NCI-H2081 treated with DMSO at 0.1 percent for 48 hours (cell line): Measurements from ENCODE around the gene NOS3.
A peak's percentile ranks its signal among the peaks of the same experiment; 100 is the strongest.

Source experiments
- DNase-seq: peaks from one replicate; lab custom pipeline; 2025; lab: John Stamatoyannopoulos, UW

NOS3 gene

DNA sequence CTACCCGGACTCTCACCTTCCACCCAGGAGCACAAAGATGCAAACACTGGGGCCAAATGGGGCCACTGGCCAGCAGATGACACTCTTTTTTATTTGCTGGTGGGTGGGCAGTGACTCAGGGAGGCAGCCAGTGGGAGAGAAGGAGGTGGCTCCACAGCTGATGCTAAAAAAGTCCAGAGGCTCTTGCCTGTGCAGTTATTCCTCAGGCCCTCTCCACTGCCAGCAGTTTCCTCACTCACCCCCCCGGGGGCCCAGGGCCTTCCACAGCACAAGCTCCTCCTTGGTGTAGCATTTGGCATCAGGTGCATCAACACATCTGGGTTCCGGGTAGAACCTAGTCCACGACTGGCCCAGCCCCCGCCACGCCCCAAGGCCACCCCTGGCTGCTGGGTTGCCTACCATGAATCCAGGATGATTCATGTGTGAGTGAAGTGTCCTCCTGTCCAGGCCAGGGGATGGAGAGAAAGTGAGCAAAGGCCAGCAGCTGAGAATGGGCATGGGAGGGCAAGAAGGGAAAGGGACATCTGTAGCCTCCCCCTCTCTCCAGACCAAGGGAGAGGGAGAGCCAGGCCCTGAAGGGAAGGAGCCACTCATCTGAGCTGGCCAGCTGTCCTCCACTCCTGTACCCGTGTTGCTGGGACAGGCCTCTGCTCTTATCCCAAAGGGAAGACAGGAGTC, 11.0 kb upstream of the NOS3 start:
- no peak for DNase-seq

DNA sequence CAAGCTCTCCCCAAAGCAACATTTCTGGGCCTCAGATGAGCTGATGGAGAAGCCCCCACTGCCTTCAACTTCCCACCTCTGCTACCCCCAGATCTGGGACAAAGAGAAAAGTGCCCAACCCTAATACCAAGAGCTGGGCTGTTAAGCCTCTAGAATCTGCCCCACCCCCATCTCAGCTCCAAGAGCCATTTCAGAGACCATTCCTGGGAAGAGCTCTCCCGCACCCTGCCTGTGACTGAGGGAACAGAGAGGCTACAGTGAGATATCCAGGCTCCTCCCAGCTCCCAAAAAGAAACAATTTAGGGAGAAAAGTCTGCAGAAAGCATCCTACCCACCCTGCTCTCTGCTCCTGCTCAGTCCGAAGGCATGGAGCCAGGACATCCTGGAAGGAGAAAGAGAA, 10.2 kb upstream of the NOS3 start:
- DNase-seq = no peak

DNA sequence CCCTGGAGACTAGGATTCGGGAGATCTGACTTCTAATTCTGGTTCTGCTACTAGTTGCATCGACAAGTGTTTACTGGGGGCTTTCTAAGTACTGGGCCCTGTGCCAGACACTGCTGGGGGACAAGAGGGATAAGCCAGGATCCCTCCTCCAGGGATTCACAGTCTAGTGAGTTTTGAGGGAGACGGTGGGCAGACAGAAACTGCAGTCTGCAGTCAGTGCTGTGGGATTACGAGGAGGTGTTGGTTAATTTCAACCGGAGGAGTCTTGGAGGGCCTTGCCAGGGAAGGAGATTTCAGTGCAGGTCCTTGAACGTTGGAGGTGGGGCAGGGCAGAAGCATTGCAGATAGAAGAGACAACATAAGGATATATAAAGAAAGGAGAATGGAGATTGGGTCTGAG, 9.2 kb upstream of the NOS3 start:
- DNase-seq = no peak

DNA sequence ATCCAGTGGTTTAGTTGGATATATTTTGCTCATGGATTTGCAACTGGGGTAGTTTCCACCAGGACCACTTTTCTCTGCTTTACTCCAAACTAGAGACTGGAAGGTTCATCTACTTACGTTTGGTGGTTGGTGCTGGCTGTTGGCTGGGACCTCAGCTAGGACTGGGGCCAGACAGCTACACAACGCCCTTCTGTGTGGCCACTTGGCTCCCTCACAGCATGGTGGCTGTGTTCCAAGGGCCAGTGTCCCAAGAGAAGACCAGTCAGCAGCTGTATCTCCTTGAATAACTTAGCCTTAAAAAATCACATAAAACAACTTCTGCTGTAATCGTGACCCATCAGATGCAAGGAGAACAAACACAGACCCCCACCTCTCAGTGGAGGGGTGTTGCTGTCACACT, 8.5 kb upstream of the NOS3 start:
- DNase-seq = no peak

DNA sequence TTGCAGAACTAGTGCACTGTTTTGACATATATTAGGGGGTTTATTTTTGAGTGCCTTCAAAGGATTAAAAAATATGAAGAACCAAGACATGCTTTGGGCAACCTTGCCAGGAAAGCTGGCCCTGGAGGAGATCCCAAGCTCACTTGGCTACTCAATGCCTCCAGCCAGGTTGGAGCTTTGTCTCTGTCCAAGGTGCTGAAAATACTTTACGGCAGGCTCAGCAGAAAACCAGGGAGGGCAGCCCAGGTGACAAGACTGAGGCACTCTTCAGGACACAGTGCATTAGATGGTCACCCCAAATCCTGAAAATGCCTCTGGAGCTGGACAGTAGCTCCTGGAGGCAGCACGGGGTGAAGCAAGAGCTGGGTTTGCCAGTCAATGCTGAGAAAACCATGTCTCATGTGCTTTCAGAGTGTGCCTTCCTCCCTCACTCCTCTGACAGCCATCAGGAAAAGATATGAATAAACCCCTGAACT, 6.9 kb upstream of the NOS3 start:
- no peak for DNase-seq

DNA sequence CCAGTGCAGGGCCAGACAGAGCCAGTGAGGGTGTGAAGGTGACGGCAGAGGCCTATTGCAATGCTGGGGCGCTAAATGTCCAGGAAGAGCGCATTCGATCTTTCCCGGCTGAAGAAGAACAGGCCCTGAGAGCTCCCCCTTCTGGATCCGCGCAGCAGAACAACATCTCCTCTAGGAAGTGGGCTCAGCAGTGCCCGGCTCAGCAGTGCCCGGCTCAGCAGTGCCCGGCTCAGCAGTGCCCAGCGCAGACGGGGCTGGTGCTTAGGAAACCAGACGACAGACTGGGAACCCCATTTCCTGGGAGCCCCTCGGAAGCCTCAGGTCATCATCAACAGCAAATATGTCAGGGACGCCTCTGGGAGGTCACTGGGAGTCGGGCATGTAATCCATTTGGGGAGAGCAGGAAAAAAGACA, 4.7 kb upstream of the NOS3 start:
- no peak for DNase-seq

DNA sequence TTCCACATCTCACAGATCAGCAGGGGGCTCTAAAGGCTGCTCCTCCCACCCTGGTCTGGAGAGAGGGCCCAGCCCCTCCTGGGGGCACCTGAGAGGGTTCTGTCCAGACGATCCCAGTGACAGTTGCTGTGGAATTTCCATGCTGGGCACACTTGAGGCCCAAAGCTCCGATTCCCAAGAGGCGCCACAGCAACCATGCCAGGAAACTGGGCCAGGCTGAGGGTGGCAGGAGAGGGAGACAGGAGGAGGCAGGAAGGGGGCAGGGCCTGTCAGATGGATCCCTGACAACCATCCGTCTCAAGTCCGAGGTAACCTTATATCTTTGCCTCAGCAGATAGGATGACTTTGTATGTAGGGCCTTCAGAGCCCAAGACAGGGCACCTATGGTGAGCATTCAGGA, 4.3 kb upstream of the NOS3 start:
- DNase-seq = no peak

DNA sequence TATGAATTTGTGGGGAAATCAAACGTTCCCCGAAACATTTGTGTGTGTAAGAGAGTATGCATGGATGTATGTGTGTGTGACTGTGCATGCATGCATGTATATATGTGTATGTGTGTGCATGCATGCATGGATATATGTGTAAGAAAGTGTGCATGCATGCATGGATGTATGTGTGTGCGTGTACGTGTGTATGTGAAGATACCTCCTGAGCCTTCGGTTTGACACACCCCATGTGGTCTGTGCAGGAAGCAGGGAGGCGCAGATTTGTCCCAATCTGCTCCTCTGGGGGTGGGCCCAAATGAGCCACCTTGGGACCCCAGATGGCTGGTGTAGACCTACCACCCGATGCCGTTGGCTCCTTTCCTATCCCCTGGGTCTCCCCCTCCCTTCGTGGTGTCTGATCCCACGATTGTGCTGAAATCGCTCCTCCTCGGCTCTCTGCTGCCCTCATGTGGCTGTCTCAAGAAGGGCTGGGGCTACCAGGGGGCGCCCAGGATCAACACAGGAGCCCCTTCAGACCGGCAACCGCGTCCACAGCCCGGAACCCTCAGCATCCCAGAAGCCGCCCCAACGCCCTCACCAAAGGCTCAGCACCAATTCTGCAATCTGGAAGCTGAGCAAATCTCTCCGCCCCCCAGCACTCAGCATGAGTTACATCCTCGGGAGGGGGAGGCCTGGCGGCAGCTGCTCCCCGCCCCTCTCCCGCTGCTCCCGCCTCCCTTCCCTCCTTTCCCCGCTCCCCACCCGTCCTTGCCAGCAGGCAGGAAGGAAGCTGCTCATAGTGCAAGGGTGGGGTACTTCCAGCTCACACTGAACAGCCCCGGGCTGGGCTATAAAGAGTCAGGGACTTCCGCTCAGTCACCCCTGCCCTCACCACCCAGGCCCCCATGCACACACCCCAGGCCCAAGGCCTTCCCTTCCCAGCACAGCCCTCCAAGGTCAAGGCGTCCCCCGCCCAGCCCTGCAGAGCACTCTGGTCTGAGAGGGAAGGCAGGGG, 2.3 kb upstream of the NOS3 start:
- peak; percentile 41 for DNase-seq

DNA sequence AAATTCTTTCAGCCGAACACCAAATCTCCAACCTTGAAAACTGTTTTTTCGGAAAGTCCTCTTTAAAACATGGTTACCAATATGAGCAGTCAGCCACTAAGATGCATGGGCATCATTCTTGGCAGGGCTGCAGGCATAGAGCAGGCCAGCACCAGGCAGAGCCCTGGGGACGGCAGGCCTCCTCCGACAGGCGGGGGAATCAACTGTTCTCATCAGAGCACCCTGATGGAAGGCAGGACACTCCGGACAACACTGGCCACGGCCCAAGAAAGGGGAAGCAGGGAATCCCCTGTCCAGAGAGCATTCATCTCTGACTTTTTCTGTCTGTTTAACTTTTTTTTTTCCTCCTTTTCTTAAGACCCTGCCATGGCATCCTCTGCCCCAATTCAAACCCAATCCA, 1.4 kb upstream of the NOS3 start:
- no peak for DNase-seq

DNA sequence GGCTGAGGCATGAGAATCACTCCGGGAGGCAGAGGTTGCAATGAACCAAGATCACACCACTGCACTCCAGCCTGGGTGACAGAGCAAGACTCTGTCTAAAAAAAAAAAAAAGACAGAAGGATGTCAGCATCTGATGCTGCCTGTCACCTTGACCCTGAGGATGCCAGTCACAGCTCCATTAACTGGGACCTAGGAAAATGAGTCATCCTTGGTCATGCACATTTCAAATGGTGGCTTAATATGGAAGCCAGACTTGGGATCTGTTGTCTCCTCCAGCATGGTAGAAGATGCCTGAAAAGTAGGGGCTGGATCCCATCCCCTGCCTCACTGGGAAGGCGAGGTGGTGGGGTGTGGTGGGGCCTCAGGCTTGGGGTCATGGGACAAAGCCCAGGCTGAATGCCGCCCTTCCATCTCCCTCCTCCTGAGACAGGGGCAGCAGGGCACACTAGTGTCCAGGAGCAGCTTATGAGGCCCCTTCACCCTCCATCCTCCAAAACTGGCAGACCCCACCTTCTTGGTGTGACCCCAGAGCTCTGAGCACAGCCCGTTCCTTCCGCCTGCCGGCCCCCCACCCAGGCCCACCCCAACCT, 1.3 kb downstream of the NOS3 start:
- no peak for DNase-seq

DNA sequence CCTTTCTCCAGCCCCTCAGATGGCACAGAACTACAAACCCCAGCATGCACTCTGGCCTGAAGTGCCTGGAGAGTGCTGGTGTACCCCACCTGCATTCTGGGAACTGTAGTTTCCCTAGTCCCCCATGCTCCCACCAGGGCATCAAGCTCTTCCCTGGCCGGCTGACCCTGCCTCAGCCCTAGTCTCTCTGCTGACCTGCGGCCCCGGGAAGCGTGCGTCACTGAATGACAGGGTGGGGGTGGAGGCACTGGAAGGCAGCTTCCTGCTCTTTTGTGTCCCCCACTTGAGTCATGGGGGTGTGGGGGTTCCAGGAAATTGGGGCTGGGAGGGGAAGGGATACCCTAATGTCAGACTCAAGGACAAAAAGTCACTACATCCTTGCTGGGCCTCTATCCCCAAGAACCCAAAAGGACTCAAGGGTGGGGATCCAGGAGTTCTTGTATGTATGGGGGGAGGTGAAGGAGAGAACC, 2.1 kb downstream of the NOS3 start:
- no peak for DNase-seq

DNA sequence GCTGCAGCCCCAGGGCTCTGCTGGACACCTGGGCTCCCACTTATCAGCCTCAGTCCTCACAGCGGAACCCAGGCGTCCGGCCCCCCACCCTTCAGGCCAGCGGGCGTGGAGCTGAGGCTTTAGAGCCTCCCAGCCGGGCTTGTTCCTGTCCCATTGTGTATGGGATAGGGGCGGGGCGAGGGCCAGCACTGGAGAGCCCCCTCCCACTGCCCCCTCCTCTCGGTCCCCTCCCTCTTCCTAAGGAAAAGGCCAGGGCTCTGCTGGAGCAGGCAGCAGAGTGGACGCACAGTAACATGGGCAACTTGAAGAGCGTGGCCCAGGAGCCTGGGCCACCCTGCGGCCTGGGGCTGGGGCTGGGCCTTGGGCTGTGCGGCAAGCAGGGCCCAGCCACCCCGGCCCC, 2.7 kb downstream of the NOS3 start:
- DNase-seq = no peak

DNA sequence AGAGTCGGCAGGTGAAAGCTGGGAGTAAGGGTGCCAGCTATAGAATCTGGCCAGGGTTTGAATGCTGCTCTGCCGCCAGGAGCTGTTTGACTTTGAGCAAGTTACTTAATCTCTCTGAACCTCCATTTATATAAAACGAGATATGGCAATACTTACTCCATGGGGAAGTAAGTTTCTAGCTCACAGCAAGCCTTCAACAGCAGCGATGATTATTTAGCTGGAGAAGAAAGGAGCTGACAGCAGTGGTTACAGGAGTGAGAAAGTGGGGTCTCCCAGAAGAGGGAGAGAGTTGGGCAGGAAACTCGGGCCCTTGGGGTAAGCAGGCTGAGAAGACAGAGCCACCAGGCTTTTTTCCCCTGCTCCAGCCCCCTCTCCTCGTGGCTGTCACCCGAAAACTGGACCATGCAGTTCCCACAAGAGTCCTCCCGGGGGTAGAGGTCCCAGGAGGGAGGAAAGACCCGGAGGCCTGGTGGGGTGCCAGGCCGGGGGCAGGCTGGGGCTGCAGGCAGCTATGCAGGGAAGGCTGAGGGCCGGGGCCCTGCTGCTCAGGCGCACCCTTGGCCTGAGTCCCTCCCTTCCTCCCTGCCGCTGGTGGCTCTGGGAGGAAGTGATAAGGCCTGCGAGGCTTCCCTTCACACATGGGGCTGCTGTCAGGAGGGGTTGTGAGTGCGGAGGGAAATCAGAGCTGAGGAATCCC, 3.5 kb downstream of the NOS3 start:
- DNase-seq = no peak

DNA sequence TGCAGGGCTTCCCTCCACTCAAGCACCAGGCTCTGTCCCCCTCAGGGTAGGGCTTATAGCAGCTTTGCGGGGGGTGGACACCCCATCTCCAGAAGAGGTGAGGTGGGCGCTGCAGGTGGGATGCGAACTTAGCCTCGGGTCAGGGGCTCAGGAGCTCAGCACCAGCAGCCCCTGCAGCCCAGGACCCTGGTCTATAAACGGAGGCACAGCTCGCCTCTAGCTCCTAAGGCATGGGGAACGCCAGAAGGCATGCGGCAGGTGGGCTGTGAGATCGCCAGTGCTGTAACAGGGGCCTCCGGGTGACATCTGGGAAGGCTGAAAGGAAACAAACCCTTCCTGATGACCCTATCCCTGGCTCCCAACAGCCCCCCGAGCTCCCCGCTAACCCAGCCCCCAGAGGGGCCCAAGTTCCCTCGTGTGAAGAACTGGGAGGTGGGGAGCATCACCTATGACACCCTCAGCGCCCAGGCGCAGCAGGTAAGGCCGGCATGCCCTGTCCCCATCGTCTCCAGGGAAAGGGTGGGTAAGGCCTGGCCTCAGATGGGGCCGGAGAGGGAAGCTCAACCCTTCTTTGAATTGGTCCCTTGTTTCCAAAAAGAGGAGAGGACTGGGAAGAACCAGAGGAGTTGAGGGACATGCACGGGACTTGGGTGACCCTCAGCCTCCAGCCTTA, 4.2 kb downstream of the NOS3 start:
- no peak for DNase-seq

DNA sequence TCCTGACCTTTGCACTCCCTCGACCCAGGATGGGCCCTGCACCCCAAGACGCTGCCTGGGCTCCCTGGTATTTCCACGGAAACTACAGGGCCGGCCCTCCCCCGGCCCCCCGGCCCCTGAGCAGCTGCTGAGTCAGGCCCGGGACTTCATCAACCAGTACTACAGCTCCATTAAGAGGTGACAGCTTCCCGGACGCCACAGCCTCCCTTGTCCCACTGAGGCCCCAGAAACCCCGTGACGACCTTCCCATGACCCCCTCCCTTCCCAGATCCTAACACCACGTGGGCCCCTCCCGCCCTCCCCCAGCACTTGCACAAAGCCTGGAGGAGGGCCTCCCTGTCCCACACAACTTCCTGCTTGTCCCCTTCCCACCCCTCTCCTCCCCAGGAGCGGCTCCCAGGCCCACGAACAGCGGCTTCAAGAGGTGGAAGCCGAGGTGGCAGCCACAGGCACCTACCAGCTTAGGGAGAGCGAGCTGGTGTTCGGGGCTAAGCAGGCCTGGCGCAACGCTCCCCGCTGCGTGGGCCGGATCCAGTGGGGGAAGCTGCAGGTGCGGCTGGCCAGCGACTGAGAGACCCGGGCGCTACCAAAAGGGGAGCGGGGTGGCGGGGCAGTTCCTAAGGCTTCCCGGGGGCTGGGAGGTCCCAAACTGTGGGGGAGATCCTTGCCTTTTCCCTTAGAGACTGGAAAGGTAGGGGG, 5.7 kb downstream of the NOS3 start:
- no peak for DNase-seq

DNA sequence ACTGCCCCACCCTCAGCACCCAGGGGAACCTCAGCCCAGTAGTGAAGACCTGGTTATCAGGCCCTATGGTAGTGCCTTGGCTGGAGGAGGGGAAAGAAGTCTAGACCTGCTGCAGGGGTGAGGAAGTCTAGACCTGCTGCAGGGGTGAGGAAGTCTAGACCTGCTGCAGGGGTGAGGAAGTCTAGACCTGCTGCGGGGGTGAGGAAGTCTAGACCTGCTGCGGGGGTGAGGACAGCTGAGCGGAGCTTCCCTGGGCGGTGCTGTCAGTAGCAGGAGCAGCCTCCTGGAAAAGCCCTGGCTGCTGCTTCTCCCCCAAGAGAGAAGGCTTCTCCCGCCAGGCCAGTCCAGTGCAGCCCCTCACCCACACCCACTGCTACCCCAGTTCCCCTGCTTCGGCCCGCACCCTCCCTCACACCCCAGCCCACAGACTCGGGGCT, 6.3 kb downstream of the NOS3 start:
- no peak for DNase-seq

DNA sequence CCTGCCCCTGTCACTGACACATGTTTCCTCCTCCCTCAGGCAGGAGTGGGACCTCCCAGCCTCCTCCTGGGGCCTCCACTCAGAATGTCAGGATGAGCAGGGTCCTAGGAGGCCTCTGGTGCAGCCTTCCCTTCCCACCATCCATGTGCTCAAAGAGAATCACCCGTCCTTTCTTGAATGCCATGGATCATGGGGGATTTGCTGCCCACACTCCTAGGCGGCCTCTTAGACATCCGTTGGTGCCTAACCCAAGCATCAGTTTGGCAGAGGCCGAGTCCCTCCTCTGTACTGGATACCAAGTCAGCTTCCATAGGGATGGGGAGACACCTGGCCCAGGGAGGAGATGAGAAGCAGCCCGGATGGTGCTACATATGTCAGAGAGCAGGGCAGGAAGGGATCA, 7.0 kb downstream of the NOS3 start:
- DNase-seq = no peak

DNA sequence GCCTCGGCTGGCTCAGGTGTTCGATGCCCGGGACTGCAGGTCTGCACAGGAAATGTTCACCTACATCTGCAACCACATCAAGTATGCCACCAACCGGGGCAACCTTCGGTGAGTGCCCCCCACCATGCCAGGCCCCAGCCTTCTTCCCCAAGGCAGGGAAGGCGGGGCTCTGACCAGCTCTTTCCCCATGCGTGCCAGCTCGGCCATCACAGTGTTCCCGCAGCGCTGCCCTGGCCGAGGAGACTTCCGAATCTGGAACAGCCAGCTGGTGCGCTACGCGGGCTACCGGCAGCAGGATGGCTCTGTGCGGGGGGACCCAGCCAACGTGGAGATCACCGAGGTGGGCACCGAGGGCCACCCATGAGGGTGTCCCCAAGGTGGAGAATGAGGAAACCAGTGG, 7.5 kb downstream of the NOS3 start:
- DNase-seq = no peak

DNA sequence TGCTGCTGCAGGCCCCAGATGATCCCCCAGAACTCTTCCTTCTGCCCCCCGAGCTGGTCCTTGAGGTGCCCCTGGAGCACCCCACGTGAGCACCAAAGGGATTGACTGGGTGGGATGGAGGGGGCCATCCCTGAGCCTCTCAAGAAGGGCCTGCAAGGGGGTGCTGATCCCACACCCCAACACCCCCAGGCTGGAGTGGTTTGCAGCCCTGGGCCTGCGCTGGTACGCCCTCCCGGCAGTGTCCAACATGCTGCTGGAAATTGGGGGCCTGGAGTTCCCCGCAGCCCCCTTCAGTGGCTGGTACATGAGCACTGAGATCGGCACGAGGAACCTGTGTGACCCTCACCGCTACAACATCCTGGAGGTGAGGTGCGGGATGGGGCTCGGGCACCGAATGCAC, 8.2 kb downstream of the NOS3 start:
- DNase-seq = no peak

DNA sequence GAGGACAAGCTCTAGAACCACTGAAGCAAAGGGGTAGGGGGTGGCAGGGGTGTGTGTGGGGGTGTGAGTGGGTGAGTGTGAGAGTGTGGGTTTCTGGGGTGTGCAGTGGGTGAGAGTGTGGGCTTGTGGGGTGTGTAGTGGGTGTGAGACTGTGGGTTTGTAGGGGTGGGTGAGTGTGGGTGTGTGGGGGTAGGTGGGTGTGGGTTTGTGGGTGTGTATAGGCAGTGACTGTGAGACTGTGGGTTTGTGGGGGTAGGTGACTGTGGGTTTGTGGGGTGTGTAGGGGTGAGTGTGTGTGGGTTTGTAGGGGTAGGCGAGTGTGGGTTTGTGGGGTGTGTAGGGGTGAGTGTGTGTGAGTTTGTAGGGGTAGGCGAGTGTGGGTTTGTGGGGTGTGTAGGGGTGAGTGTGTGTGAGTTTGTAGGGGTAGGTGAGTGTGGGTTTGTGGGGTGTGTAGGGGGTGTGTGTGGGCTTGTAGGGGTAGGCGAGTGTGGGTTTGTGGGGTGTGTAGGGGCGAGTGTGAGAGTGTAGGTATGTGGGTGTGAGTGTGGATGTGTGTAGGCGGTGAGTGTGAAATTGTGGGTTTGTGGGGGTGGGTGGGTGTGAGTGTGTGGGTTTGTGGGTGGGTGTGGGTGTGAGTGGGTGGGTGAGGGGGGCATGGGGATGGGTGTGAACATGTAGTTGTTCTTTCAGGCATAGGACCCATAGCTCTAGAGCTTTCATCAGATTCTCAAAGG, 8.8 kb downstream of the NOS3 start:
- no peak for DNase-seq
